GM12878 (cell line): ENCODE results near the gene IBTK. TPM values are rescaled to one million over a fixed set of nuclear protein-coding genes. Genes with fewer than 3 reads are reported as not detected.

Experiments used
- ATAC-seq: fragments of 200-7000 bp; cut with Tn5 transposase; 3 replicates; pipeline ENCODE4 v1.9.1; 2020; ENCODE audit warnings: mild to moderate bottlenecking, moderate library complexity
- BruUV-seq: library from RNA; stranded (reverse); fragments of 400-500 nt; replicated peaks from 2 replicates; lab custom pipeline; 2021; lab: Mats Ljungman, UMichigan
- CTCF ChIA-PET: fragments of 300-600 bp; sonication (Branson Sonifier 250); formaldehyde crosslinking; extraction: SDS; loops from one replicate; lab custom pipeline; 2021; ENCODE audit warnings: inconsistent platforms; lab: Yijun Ruan, JAX
- POLR2A ChIA-PET: fragments of 350-600 bp; formaldehyde crosslinking; extraction: SDS; loops from one replicate; lab custom pipeline; 2021; ENCODE audit warnings: inconsistent platforms; lab: Charles Lee
- RAD21 ChIA-PET: fragments of 300-600 bp; sonication (Branson Sonifier 250); formaldehyde crosslinking; loops from one replicate; lab custom pipeline; 2023; ENCODE audit warnings: antibody characterized with exemption; ENCODE audit not compliant: unreplicated experiment; lab: Charles Lee
- SMC1A ChIA-PET: fragments of 300-600 bp; sonication (Branson Sonifier 250); formaldehyde crosslinking; loops from one replicate; lab custom pipeline; 2023; ENCODE audit not compliant: unreplicated experiment, uncharacterized antibody; lab: Charles Lee
- DNase-seq: peaks from one replicate; pipeline ENCODE4 v3.0.0-alpha.2; 2011; ENCODE audit warnings: low read depth, low spot score
- FAIRE-seq: peaks from 3 replicates; lab custom pipeline; 2011; peaks lifted over from hg19 to GRCh38; lab: Jason Lieb, UNC
- H2AFZ ChIP-seq: 2 replicates; pipeline ENCODE4 v1.6.0; 2011; ENCODE audit warnings: low read depth, low read length, control low read depth; ENCODE audit not compliant: control insufficient read depth
- H3K27ac ChIP-seq: 2 replicates; pipeline ENCODE4 v1.5.1; 2011; ENCODE audit warnings: control low read depth; ENCODE audit not compliant: control insufficient read depth, insufficient read depth
- H3K27me3 ChIP-seq, 2 experiments: replicated peaks in 1 of 2; 2 replicates each; pipeline versions ENCODE4 v1.6.0 to v1.6.1; 2011; ENCODE audit warnings: low read length in 1 of 2; ENCODE audit not compliant: control insufficient read depth in 2 of 2, insufficient read depth in 2 of 2
- H3K36me3 ChIP-seq, 2 experiments: 2 replicates each; pipeline ENCODE4 v1.5.1; 2011; ENCODE audit warnings: low read length in 1 of 2; ENCODE audit not compliant: control insufficient read depth in 2 of 2, insufficient read depth in 2 of 2
- H3K4me1 ChIP-seq: 2 replicates; pipeline ENCODE4 v1.6.1; 2011; ENCODE audit warnings: mild to moderate bottlenecking, low read length, moderate library complexity, mixed read lengths; ENCODE audit not compliant: control insufficient read depth, insufficient read depth
- H3K4me2 ChIP-seq: 2 replicates; pipeline ENCODE4 v1.6.0; 2011; ENCODE audit warnings: control low read depth; ENCODE audit not compliant: control insufficient read depth, insufficient read depth
- H3K4me3 ChIP-seq: fragments of 200-600 bp; sonication (generic); 2 replicates; pipeline ENCODE4 v1.5.1; 2016
- H3K79me2 ChIP-seq: 2 replicates; pipeline ENCODE4 v1.6.0; 2011; ENCODE audit warnings: low read length; ENCODE audit not compliant: control insufficient read depth, insufficient read depth
- H3K9ac ChIP-seq: 2 replicates; pipeline ENCODE4 v1.8.0; 2011; ENCODE audit warnings: low read length, control low read depth, mixed read lengths; ENCODE audit not compliant: control insufficient read depth, insufficient read depth
- H3K9me3 ChIP-seq: replicated peaks from 3 replicates; pipeline ENCODE4 v1.5.1; 2011; ENCODE audit warnings: mild to moderate bottlenecking, low read length; ENCODE audit not compliant: control insufficient read depth, insufficient read depth
- H4K20me1 ChIP-seq: 2 replicates; pipeline ENCODE4 v1.6.0; 2011; ENCODE audit not compliant: control insufficient read depth, insufficient read depth
- BHLHE40 ChIP-seq, 2 experiments: fragments of 450-650 bp in 1 of 2; IDR thresholded peaks; 2 replicates each; pipeline ENCODE4 v1.6.1; 2011 to 2017; ENCODE audit warnings: low read depth in 2 of 2, borderline replicate concordance in 1 of 2, improper control_type of control experiment in 1 of 2, low read length in 1 of 2, mild to moderate bottlenecking in 1 of 2
- GATAD2B ChIP-seq: fragments of 450-650 bp; conservative IDR thresholded peaks from 2 replicates; pipeline ENCODE4 v1.6.1; 2017; ENCODE audit warnings: low read depth, mild to moderate bottlenecking, moderate library complexity
- MXI1 ChIP-seq: fragments of 150-350 bp; IDR thresholded peaks from 2 replicates; pipeline ENCODE4 v1.6.1; 2011; ENCODE audit warnings: low read depth, mild to moderate bottlenecking, inconsistent platforms, low read length, improper control_type of control experiment
- NFYA ChIP-seq: IDR thresholded peaks from 2 replicates; pipeline ENCODE4 v1.6.1; 2011; ENCODE audit warnings: low read depth, mild to moderate bottlenecking, low read length, improper control_type of control experiment, borderline replicate concordance
- STAT3 ChIP-seq: IDR thresholded peaks from 2 replicates; pipeline ENCODE4 v1.6.1; 2011; ENCODE audit warnings: low read depth, low read length, improper control_type of control experiment
- TCF3 ChIP-seq: IDR thresholded peaks from 2 replicates; pipeline ENCODE4 v1.6.1; 2012; ENCODE audit warnings: low read depth, mild to moderate bottlenecking, low read length, borderline replicate concordance; ENCODE audit not compliant: insufficient read depth
- ZNF207 ChIP-seq: fragments of 450-650 bp; IDR thresholded peaks from 2 replicates; pipeline ENCODE4 v1.6.1; 2014; ENCODE audit warnings: antibody characterized with exemption, mild to moderate bottlenecking, borderline replicate concordance
- ZSCAN29 ChIP-seq: fragments of 450-650 bp; IDR thresholded peaks from 2 replicates; pipeline ENCODE4 v1.6.1; 2017; ENCODE audit warnings: mild to moderate bottlenecking, moderate library complexity
- WGBS: methylation state at CpG from one replicate; pipeline ENCODE4 v1.1.6; 2016; ENCODE audit warnings: low lambda C conversion rate; ENCODE audit not compliant: insufficient replicate concordance, insufficient coverage; ENCODE audit errors: missing lambda C conversion rate; 5-methylcytosine and 5-hydroxymethylcytosine counted together
- in situ Hi-C: fragments of 300-500 bp; cut with MboI; formaldehyde crosslinking; loops from 9 replicates; pipeline ENCODE4 v1.14.3; 2018; ENCODE audit warnings: mixed read lengths
- intact Hi-C: fragments of 100-400 bp; cut with micrococcal nuclease; formaldehyde crosslinking; loops from one replicate; pipeline ENCODE4 v1.14.2; 2022; ENCODE audit not compliant: unreplicated experiment
- polyA plus RNA-seq, 11 experiments: library from polyadenylated mRNA; depleted of rRNA in 4 of 11; unstranded in 6 of 11; stranded (reverse) in 5 of 11; fragments of >200 nt; fragmentation: Nextera tagmentation in 4 of 11; fragmentation: Illumina TruSeq in 1 of 11; extraction: Ambion mirVana in 4 of 11; extraction: Trizol in 1 of 11; gene quantifications; 1 replicate in 1 of 11; 2 replicates in 10 of 11; pipeline versions ENCODE4 v1.2.1 to v1.2.3, GENCODE V29; 2011 to 2016; ENCODE audit warnings: inconsistent platforms in 2 of 11, missing spikeins in 2 of 11, low read depth in 1 of 11
- total RNA-seq, 4 experiments: library from RNA; depleted of rRNA in 3 of 4; stranded (reverse); fragments of >200 nt in 3 of 4; fragmentation: Illumina TruSeq in 1 of 4; extraction: Trizol in 1 of 4; gene quantifications; 2 replicates each; pipeline versions ENCODE4 v1.2.1 to v1.2.3, GENCODE V29; 2013 to 2021
- TF ChIP-seq, protein P1 (sequence below): fragments of 150-350 bp; IDR thresholded peaks from 2 replicates; pipeline ENCODE4 v1.6.1; 2016; ENCODE audit warnings: low read depth, low read length

Gene IBTK
- total and polyA plus RNA-seq, 10 of the 15 experiments (the other 5 are each of a cell fraction or from before 2014, with no cell fraction given), result 12.0 to 32.1 (median 20.9) TPM

DNA sequence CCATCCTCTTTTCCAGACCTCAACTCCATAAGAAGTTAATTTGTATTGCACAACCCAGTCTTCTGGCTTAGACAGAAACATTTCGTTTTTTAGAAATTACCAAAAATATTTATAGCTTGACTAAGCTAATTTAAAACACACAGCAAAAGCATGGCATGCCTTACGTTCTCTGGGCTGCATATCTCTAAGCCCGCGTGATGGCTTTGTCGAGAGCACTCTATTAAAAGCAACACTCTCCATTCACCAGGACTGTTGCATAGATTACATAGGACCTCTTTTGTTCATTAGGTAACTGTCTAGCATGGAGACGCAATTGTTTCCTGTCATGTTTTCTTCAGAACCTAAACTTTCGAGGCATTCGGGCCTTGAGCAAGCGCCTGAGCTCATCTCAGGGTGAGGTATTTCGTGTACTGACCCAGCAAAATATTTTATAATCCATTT is 104.5 kb downstream of the IBTK start:
- no peak for DNase-seq
- no peak overlapping the region for H3K27ac ChIP-seq
- in situ Hi-C loops (no loop called here), intact Hi-C loops (no loop called here)
- no peaks in the 10 kb centered on the region for H3K9me3 ChIP-seq
- H4K20me1 ChIP-seq, result no peaks in the 10 kb centered on the region
- H3K4me2 ChIP-seq, result no peak overlapping the region
- ChIA-PET SMC1A (interaction anchor here (1.1 to 3.3 kb wide), 5 partner anchors 10 to 146 kb away, joined by 3 to 12 read pairs (median 4); no protein-coding TSS in a partner anchor), CTCF (interaction anchor here (0.7 to 1.2 kb wide), 3 partner anchors 19 to 102 kb away, joined by 3 read pairs; no protein-coding TSS in a partner anchor), POLR2A (no interaction called here)
- no peak overlapping the region for H3K9ac ChIP-seq
- no peaks in the 10 kb centered on the region for H3K79me2 ChIP-seq
- peaks cover 4% of the 10 kb centered on the region for H3K4me1 ChIP-seq
- TF ChIP-seq BHLHE40 (IDR thresholded peaks at IDR 0.05; ENCODE audit: borderline replicate concordance in 1 of 2, low read depth in 2 of 2, low read length in 1 of 2) (no peak), NFYA (no peak), STAT3 (no peak), MXI1 (no peak), TCF3 (no peak), GATAD2B (no peak), ZNF207 (no peak), ZSCAN29 (no peak)
- TF ChIP-seq, protein P1, sequence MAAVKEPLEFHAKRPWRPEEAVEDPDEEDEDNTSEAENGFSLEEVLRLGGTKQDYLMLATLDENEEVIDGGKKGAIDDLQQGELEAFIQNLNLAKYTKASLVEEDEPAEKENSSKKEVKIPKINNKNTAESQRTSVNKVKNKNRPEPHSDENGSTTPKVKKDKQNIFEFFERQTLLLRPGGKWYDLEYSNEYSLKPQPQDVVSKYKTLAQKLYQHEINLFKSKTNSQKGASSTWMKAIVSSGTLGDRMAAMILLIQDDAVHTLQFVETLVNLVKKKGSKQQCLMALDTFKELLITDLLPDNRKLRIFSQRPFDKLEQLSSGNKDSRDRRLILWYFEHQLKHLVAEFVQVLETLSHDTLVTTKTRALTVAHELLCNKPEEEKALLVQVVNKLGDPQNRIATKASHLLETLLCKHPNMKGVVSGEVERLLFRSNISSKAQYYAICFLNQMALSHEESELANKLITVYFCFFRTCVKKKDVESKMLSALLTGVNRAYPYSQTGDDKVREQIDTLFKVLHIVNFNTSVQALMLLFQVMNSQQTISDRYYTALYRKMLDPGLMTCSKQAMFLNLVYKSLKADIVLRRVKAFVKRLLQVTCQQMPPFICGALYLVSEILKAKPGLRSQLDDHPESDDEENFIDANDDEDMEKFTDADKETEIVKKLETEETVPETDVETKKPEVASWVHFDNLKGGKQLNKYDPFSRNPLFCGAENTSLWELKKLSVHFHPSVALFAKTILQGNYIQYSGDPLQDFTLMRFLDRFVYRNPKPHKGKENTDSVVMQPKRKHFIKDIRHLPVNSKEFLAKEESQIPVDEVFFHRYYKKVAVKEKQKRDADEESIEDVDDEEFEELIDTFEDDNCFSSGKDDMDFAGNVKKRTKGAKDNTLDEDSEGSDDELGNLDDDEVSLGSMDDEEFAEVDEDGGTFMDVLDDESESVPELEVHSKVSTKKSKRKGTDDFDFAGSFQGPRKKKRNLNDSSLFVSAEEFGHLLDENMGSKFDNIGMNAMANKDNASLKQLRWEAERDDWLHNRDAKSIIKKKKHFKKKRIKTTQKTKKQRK, result no peak
- TF ChIP-seq, all 136 proteins: peak for 0
- Histone ChIP-seq H3K27me3 (no peaks in the 10 kb centered on the region), H2AFZ (no peak overlapping the region), H3K4me3 (no peak overlapping the region), H3K36me3 (no peaks in the 10 kb centered on the region)
- no peak for FAIRE-seq
- no TSS peak for BruUV-seq
- RAD21 ChIA-PET, result interaction anchor here (1.6 to 1.9 kb wide), 2 partner anchors 40 to 390 kb away, joined by 4 to 6 read pairs; no protein-coding TSS in a partner anchor
- no peak for ATAC-seq
- 76% methylated on average over 10 of the region's 10 CpGs for WGBS
